ENCODE data around the gene PCBP4. TPM values are rescaled to one million over a fixed set of nuclear protein-coding genes. Genes with fewer than 3 reads are reported as not detected.

PCBP4 gene
- total RNA-seq, 1 experiment from 2014 or later = 17.9 TPM

DNA sequence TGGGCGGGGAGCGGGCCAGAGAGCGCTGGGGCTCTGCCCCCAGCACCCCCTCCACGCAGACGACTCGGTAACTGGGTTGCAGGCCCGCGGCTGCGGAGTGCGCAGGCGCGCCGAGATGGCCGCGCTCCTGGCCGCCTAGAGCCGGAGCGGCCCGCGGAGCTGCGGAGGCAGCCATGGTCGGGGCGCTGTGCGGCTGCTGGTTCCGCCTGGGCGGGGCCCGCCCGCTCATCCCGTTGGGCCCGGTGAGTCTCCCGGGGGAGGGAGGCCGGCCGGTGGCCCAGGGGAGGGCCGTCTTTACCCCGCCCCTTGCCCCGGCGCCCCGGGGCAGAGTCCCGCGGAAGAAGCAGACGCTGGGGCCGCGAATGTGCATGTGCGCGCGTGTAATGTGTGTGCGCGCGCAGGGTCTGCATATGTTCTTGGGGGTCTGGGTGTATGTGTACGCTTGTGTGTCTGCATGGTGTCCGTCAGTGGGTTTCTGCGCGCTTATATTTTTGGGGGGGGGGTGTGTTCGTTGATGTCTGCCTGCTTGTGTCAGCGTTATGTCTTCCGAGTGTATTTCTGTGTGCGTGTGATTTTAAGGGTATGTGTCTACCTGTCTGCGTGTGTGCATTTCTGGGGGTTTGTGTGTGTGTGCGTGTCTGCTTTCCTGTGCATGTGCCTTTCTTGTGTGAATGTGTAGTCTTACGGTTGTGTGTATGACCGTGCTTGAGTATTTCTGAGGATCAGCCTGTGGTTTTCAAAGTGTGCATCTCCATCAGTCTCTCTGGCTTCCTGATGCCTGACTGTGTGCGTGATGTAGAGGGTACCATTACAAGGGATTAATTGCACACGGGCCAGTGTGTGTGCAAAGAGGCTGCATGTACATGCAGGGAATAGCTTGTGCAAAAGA, 8.0 kb upstream of the PCBP4 start, which contains the start of gene ABHD14A:
TSS of gene ABHD14A (plus strand) at position 102 of the 889 bp plus-strand sequence. CDS start at position 174, 72 bp downstream.
- H3F3A ChIP-seq (ENCODE audit: insufficient read depth, low read depth) = peaks cover 25% of the 10 kb centered on the region; the same call in 1 of the 2 replicates
- peak within 1 kb of the TSS; percentile 97 for H3K4me3 ChIP-seq
- no peaks in the 10 kb centered on the region for H3K27me3 ChIP-seq (ENCODE audit: insufficient read depth, low read depth)
- intact Hi-C loops (cut with micrococcal nuclease; ENCODE audit: unreplicated experiment) = loop anchor here (1.0 kb wide), 1 partner anchor 33 kb away; the partner anchor contains the start of gene PARP3
- CTCF ChIA-PET = interaction anchor here (0.9 to 1.8 kb wide), 2 partner anchors 8 to 33 kb away, joined by 4 to 15 read pairs; partner anchors contain the start of genes ACY1, PARP3 and RRP9
- no peaks in the 10 kb centered on the region for H3K9me3 ChIP-seq (ENCODE audit: insufficient read depth, low read depth)
- TF ChIP-seq EZH2 (IDR thresholded peaks at IDR 0.05; ENCODE audit: low read depth) = no peak
- TF ChIP-seq, protein P1, sequence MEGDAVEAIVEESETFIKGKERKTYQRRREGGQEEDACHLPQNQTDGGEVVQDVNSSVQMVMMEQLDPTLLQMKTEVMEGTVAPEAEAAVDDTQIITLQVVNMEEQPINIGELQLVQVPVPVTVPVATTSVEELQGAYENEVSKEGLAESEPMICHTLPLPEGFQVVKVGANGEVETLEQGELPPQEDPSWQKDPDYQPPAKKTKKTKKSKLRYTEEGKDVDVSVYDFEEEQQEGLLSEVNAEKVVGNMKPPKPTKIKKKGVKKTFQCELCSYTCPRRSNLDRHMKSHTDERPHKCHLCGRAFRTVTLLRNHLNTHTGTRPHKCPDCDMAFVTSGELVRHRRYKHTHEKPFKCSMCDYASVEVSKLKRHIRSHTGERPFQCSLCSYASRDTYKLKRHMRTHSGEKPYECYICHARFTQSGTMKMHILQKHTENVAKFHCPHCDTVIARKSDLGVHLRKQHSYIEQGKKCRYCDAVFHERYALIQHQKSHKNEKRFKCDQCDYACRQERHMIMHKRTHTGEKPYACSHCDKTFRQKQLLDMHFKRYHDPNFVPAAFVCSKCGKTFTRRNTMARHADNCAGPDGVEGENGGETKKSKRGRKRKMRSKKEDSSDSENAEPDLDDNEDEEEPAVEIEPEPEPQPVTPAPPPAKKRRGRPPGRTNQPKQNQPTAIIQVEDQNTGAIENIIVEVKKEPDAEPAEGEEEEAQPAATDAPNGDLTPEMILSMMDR (conservative IDR thresholded peaks at IDR 0.05) = no peak
- peak in 1 of 2 experiments; percentile 76 for DNase-seq
- peaks cover 14% of the 10 kb centered on the region; the same call in 1 of the 2 replicates for H3K79me2 ChIP-seq (ENCODE audit: low read depth)
- H3K4me1 ChIP-seq (replicated peaks; ENCODE audit: insufficient read depth) = peaks cover 8% of the 10 kb centered on the region; the same call in 1 of the 2 replicates
- no peaks in the 10 kb centered on the region for H3K36me3 ChIP-seq (ENCODE audit: low read depth)
- H3K27ac ChIP-seq = 0 out of 2 replicates have a peak within 1 kb of the TSS, but pooled peaks have one; percentile 5
- peak within 1 kb of the TSS; percentile 78 for H3K4me2 ChIP-seq
- no peaks in the 10 kb centered on the region for H4K20me1 ChIP-seq (ENCODE audit: insufficient read depth)
- no peaks in the 10 kb centered on the region for H3K9me2 ChIP-seq (ENCODE audit: insufficient read depth)
- H2AFZ ChIP-seq = peak within 1 kb of the TSS; percentile 97
- BruUV-seq (replicated peaks) = no TSS peak
- POLR2A ChIA-PET (ENCODE audit: unreplicated experiment) = no interaction called here

- no peaks in the 10 kb centered on the region for H4K20me1 ChIP-seq (ENCODE audit: insufficient read depth)
- 0 out of 2 replicates have a peak overlapping the region, but pooled peaks have one; percentile 5 for H3K27ac ChIP-seq
- DNase-seq = peak in 1 of 2 experiments; percentile 34
- H3K4me1 ChIP-seq (replicated peaks; ENCODE audit: insufficient read depth) = peaks cover 8% of the 10 kb centered on the region; the same call in 1 of the 2 replicates
- peak overlapping the region; percentile 97 for H3K4me3 ChIP-seq
- no peaks in the 10 kb centered on the region for H3K27me3 ChIP-seq (ENCODE audit: insufficient read depth, low read depth)
- H3K9me2 ChIP-seq (ENCODE audit: insufficient read depth) = no peaks in the 10 kb centered on the region
- ChIA-PET POLR2A (ENCODE audit: unreplicated experiment) (interaction anchor here (0.5 to 1.2 kb wide), 4 partner anchors 9 to 306 kb away, joined by 3 to 11 read pairs (median 7); partner anchors contain the start of genes ACY1, RRP9 and WDR82), CTCF (interaction anchor here (0.6 to 1.8 kb wide), 4 partner anchors 8 to 276 kb away, joined by 3 to 15 read pairs (median 4); partner anchors contain the start of genes ACY1, PARP3 and RRP9)
- no peaks in the 10 kb centered on the region for H3K36me3 ChIP-seq (ENCODE audit: low read depth)
- peaks cover 30% of the 10 kb centered on the region for H3F3A ChIP-seq (ENCODE audit: insufficient read depth, low read depth)
- no peaks in the 10 kb centered on the region for H3K9me3 ChIP-seq (ENCODE audit: insufficient read depth, low read depth)
- no peak for TF ChIP-seq EZH2 (IDR thresholded peaks at IDR 0.05; ENCODE audit: low read depth)
- TF ChIP-seq, protein P1 (conservative IDR thresholded peaks at IDR 0.05) = peak; percentile 61
- BruUV-seq (replicated peaks) = no TSS peak
- intact Hi-C loops (cut with micrococcal nuclease; ENCODE audit: unreplicated experiment) = loop anchor here (1.0 kb wide), 1 partner anchor 32 kb away; the partner anchor contains the start of gene PARP3
- H3K4me2 ChIP-seq = peak overlapping the region; percentile 78
- H3K79me2 ChIP-seq (ENCODE audit: low read depth) = peaks cover 14% of the 10 kb centered on the region; the same call in 1 of the 2 replicates
- H2AFZ ChIP-seq = peak overlapping the region; percentile 97
These were observed 7.2 kb upstream of the PCBP4 start for GRCh38 chr3:51974277-51974962.

DNA sequence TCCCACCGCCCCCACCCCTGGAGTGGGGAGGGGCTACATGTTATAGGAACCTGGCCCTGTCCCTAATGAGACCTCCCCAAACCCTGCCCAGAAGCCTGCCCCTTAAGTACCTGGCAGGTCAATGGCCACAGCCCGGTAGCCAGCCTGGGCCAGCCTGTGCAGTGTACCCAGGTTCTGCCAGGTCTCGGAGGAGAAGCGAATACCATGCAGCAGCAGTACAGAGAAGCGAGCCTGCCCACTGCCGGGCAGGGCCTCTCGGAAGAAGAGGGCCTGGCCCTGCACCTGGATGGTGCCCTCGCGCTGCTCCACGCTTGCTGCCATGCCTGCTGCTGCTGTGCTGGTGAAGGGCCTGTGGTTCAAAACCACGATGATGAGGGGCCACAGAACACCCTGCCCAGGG, 4.1 kb upstream of the PCBP4 start:
- no peak for TF ChIP-seq EZH2 (IDR thresholded peaks at IDR 0.05; ENCODE audit: low read depth)
- TF ChIP-seq, protein P1 (conservative IDR thresholded peaks at IDR 0.05) = no peak
- Histone ChIP-seq H3K9me3 (ENCODE audit: insufficient read depth, low read depth) (no peaks in the 10 kb centered on the region), H3K79me2 (ENCODE audit: low read depth) (peaks cover 14% of the 10 kb centered on the region; the same call in 1 of the 2 replicates), H3K4me1 (replicated peaks; ENCODE audit: insufficient read depth) (peaks cover 12% of the 10 kb centered on the region), H3F3A (ENCODE audit: insufficient read depth, low read depth) (peaks cover 37% of the 10 kb centered on the region), H3K36me3 (ENCODE audit: low read depth) (no peaks in the 10 kb centered on the region), H3K9me2 (ENCODE audit: insufficient read depth) (no peaks in the 10 kb centered on the region), H3K27me3 (ENCODE audit: insufficient read depth, low read depth) (no peaks in the 10 kb centered on the region), H3K4me2 (no peak overlapping the region), H3K4me3 (no peak overlapping the region), H2AFZ (no peak overlapping the region), H3K27ac (no peak overlapping the region), H4K20me1 (ENCODE audit: insufficient read depth) (no peaks in the 10 kb centered on the region)
- ChIA-PET POLR2A (ENCODE audit: unreplicated experiment) (no interaction called here), CTCF (no interaction called here)
- intact Hi-C loops (cut with micrococcal nuclease; ENCODE audit: unreplicated experiment) = no loop called here
- no peak for DNase-seq
- BruUV-seq (replicated peaks) = no TSS peak

All from PC-9 (cell line).